ENCODE measurements around the gene TNS3.

The TNS3 gene

GRCh38 chr7:47600199-47601118 lies 18.5 kb upstream of the TNS3 start:
- peaks cover 11% of the 10 kb centered on the region for H3K36me3 Mint-ChIP-seq (ENCODE audit: low read depth)
- H3K27me3 Mint-ChIP-seq (ENCODE audit: low read depth, poor library complexity), result peaks cover 20% of the 10 kb centered on the region
- H3K4me1 Mint-ChIP-seq, result peaks cover 28% of the 10 kb centered on the region
- peaks cover 44% of the 10 kb centered on the region for H3K9me3 Mint-ChIP-seq
- H3K4me3 Mint-ChIP-seq, result no peak overlapping the region
- H3K27ac Mint-ChIP-seq, result peak overlapping the region; percentile 30
- TF ChIP-seq CTCF (IDR thresholded peaks at IDR 0.05), result no peak
- no peak for DNase-seq

- Mint-ChIP-seq H3K4me3 (no peak overlapping the region), H3K27ac (no peak overlapping the region), H3K36me3 (ENCODE audit: low read depth) (peaks cover 11% of the 10 kb centered on the region), H3K9me3 (peaks cover 44% of the 10 kb centered on the region), H3K4me1 (peaks cover 31% of the 10 kb centered on the region), H3K27me3 (ENCODE audit: low read depth, poor library complexity) (peaks cover 14% of the 10 kb centered on the region)
- DNase-seq, result no peak
- no peak for TF ChIP-seq CTCF (IDR thresholded peaks at IDR 0.05)
These were observed 15.5 kb upstream of the TNS3 start for GRCh38 chr7:47597379-47597778.

GRCh38 chr7:47596502-47597202 lies 14.7 kb upstream of the TNS3 start:
- Mint-ChIP-seq H3K36me3 (ENCODE audit: low read depth) (peaks cover 11% of the 10 kb centered on the region), H3K4me1 (peaks cover 31% of the 10 kb centered on the region), H3K4me3 (no peak overlapping the region), H3K9me3 (peaks cover 44% of the 10 kb centered on the region), H3K27me3 (ENCODE audit: low read depth, poor library complexity) (peaks cover 14% of the 10 kb centered on the region), H3K27ac (no peak overlapping the region)
- DNase-seq, result no peak
- TF ChIP-seq CTCF (IDR thresholded peaks at IDR 0.05), result no peak

- H3K36me3 Mint-ChIP-seq (ENCODE audit: low read depth), result peaks cover 11% of the 10 kb centered on the region
- H3K27me3 Mint-ChIP-seq (ENCODE audit: low read depth, poor library complexity), result peaks cover 8% of the 10 kb centered on the region
- peaks cover 32% of the 10 kb centered on the region for H3K4me1 Mint-ChIP-seq
- no peak overlapping the region for H3K4me3 Mint-ChIP-seq
- H3K27ac Mint-ChIP-seq, result no peak overlapping the region
- no peak for DNase-seq
- H3K9me3 Mint-ChIP-seq, result peaks cover 39% of the 10 kb centered on the region
- no peak for TF ChIP-seq CTCF (IDR thresholded peaks at IDR 0.05)
These were observed 12.5 kb upstream of the TNS3 start for GRCh38 chr7:47594406-47594805.

GRCh38 chr7:47591655-47592572 lies 10.0 kb upstream of the TNS3 start:
- H3K9me3 Mint-ChIP-seq, result peaks cover 16% of the 10 kb centered on the region
- no peak for DNase-seq
- TF ChIP-seq CTCF (IDR thresholded peaks at IDR 0.05), result no peak
- H3K27ac Mint-ChIP-seq, result peak overlapping the region; percentile 64
- H3K36me3 Mint-ChIP-seq (ENCODE audit: low read depth), result peaks cover under 1% of the 10 kb centered on the region
- peaks cover 7% of the 10 kb centered on the region for H3K27me3 Mint-ChIP-seq (ENCODE audit: low read depth, poor library complexity)
- no peak overlapping the region for H3K4me3 Mint-ChIP-seq
- H3K4me1 Mint-ChIP-seq, result peaks cover 39% of the 10 kb centered on the region

Measured in nephron progenitor cell (in vitro differentiated cells).